GM21360 (cell line): ENCODE data around the gene CPSF2.

Source experiments
- ATAC-seq: cut with Tn5 transposase; IDR thresholded peaks from one replicate; pipeline ENCODE4 v1.9.1; 2021; ENCODE audit warnings: mild to moderate bottlenecking, moderate library complexity; ENCODE audit not compliant: unreplicated experiment

The CPSF2 gene

GRCh38 chr14:92121670-92122350, at the start of gene CPSF2, which contains the start of gene NDUFB1:
Gene CPSF2, plus strand, starts transcription at chr14:92121969. Its CDS starts 9,016 bp downstream, at chr14:92130985.
Gene NDUFB1, minus strand, starts transcription at chr14:92121706. Its CDS starts 4,069 bp downstream, at chr14:92117637.
- peak; percentile 85 for ATAC-seq

DNA sequence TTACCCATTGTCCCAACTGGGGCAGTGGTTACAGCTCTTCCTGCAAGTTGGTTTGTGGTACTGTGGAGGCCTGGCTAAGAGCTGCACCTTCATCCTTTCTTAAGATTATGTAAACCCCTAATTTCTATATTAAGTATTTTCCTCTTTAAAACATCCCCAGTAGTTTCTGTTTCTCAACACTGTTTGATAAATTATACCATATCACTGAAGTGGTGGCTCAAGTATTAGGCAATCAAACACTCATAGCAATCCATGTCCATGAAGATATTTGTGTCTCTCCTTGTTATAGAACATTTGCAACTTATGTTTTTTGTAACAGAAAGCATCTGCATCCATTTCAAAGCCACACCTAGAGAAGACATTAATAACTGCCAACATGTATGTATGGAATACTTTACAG, 47.2 kb upstream of the CPSF2 start:
- ATAC-seq: no peak

GRCh38 chr14:92088494-92088893, 33.3 kb upstream of the CPSF2 start:
- no peak for ATAC-seq

- no peak for ATAC-seq
Measured at GRCh38 chr14:92093320-92093719, 28.4 kb upstream of the CPSF2 start.

DNA sequence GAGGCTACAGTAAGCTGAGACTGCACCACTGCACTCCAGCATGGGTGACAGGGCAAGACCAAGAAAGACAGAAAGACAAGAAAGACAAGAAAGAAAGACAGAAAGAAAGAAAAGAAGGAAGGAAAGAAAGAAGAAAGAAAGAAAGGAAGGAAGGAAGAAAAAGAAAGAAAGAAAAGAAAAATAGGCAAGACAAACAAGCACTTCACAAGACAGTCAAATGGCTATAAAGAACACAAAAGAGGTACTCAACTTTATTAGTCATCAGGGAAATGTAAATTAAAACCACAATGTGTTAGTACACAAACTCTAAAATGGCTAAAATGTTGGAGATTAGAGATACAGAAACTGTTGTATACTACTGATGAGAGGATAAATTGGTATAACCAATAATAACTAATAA, 22.0 kb upstream of the CPSF2 start:
- no peak for ATAC-seq

- ATAC-seq: no peak
Measured at GRCh38 chr14:92103363-92103989, 18.3 kb upstream of the CPSF2 start.

- no peak for ATAC-seq
Measured at GRCh38 chr14:92105073-92105892, 16.5 kb upstream of the CPSF2 start.

DNA sequence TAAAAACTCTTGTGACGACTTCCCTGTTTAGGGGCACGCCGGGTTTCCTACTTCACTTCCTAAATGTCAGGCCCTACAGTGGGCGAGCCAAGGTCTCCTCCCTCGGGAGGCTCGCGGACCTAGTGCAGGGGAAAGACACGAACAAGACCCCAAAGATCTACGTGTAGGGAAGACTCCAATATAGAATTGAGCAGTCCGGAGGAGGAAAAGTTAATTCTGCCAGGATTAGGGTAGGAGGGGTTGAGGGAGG, 16.0 kb upstream of the CPSF2 start:
- ATAC-seq: no peak

DNA sequence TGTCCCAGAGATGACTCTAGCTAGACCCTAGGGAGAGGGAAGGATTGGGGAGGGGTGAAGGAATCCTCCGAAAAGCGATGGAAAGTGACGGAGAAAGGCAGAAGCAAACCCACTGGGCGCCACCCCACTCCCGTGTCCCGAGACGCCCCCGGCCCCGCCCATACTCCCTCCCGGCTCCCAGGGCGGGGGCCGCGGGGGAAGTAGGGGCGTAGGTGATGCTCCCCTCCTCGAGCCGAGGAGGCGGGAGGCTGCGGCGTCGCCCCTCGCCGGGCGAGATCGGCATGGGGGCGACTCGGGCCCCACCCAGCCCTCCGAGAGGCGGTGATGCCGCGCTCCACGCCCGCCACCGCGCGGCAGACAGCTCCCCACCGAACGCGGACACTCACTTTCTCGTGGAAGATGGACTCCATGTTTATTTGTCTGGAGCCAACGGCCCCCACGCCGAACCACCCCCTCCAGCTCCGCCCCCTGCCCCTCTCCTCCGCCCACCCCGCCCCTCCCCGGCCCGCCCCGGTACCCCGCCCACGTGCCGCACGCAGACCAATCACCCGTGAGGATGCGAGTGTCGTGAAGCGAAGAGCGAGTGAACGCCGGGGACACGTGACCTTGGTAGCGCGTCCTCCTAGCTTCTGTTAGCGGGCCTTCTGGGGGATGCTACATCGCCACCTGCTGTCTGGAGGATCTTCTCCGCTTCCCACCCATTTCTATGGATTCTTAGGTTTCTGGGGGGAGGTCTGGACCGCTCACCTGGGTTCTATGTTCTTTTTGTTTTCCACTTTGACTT, 15.4 kb upstream of the CPSF2 start, which contains the start of gene ATXN3:
ATXN3 (minus strand) TSS at position 440 of the 784 bp plus-strand sequence; CDS start at position 410, 30 bp downstream.
- ATAC-seq: peak; percentile 75

DNA sequence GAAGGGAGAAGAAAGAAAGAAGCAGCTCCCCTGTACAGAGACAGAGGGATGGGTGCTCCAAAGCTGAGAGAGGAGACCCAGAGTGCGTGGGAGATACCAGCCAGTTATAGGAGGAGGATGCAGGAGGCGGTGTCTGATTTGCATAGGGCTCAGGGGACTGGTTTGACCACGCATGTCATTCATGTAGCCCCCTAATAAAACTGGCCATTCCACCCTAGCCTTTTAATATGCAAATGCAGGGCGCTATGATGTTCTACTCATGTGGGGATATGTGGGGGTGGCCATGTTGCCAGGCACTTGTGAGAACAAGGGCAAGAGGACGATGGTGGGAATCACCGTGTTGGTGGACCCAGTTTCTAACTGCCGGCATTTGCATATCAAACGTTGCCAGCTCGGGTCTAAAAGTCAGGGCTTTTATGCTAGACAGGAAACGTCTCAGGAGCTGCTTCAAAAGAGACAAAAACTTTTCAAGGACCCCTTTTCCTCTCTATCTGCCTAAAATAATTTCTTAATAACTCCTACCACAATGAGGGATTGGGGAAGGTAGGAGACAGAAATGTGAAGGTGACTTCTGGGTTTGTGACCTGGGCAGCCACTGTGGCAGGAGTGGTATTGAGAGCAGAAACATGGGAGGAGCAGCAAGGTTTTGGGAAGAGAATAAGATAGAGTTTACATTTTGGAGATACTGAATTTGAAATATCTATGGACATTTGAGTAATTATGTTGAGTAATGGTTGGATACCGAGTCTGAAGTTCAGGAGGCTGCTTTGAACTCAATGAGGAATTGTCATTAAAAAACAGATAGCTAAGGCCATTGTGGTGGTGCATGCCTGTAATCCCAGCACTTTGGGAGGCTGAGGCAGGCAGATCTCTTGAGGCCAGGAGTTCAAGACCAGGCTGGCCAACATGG, 13.2 kb upstream of the CPSF2 start:
- no peak for ATAC-seq

DNA sequence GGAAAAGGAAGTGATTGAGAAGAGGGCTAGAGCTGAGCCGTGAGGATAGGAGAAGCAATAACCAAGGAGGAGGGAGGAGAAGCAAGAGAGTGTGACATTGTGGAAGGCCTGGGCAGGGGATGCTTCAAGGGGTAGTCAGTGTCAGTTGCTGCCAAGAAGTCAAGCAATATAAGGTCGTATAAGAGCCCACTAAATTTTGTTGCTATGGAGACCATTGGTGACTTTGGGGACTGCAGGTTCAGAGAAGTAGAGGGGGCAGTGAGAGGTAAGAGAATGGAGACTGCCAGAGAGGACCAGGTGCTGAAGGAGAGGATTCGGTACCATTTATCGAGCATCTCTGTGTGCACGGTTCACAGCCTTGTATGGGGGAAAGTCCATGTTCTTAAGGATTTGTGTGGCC, 12.3 kb upstream of the CPSF2 start:
- no peak for ATAC-seq

GRCh38 chr14:92121207-92121669, 531 bp upstream of the CPSF2 start:
- ATAC-seq: no peak

GRCh38 chr14:92122351-92122677, 545 bp downstream of the CPSF2 start:
- peak; percentile 6 for ATAC-seq

DNA sequence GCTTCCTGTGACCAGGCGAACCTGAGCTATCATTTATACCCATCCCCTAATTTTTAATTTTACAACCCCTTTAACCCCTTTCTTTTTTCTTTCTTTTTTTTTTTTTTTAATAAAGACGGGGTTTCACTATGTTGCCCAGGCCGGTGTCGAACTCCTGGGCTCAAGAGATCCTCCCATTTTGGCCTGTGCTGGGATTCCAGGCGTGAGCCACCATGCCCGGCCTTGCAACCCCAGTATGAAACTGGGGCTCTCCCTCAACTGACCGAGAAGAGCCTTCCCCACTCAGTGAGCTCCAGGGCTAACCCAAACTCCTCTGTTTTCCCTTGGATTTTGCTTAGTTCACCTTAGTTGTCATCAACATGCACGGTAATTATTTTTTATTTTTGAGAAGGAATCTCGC, 992 bp downstream of the CPSF2 start:
- no peak for ATAC-seq

GRCh38 chr14:92134456-92134855, 12.7 kb downstream of the CPSF2 start:
- no peak for ATAC-seq

DNA sequence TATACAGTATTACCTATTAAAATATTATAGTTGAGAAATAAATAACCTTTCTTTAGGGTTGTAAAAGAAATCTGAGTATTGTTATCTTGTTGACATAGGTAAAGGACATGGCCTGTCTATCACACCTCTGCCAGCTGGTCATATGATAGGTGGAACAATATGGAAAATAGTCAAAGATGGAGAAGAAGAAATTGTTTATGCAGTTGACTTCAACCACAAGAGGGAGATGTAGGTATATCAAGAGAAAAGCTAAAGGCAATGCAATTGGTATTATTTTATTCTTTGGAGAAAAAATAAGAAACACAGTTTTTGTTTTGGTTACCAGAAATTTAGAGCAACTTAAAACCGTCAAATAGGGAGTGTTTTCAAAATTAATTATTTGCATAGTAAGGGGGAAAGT, 13.5 kb downstream of the CPSF2 start:
- ATAC-seq: no peak

GRCh38 chr14:92143309-92143708, 21.5 kb downstream of the CPSF2 start:
- no peak for ATAC-seq

DNA sequence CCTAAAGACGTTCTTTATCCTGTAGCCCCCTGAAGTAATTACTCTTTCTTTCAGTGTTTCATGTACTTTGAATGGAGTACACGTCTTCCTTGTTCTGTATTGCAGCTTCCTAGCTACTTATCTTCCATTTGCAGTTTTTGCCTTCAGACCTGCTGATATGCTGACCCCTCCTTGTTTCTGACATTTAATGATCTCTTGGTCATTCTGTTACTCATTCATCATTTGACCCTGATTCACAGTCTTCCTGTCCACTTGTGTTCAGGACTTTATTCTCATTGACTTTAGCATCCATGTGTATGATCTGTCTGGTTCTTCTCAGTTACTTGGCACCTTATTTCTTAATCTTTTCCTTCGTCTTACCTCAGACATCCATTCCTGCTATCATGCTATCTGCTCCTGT, 22.2 kb downstream of the CPSF2 start:
- ATAC-seq: no peak

- ATAC-seq: no peak
Measured at GRCh38 chr14:92144708-92145107, 22.9 kb downstream of the CPSF2 start.

- ATAC-seq: no peak
Measured at GRCh38 chr14:92153581-92153980, 31.8 kb downstream of the CPSF2 start.
